ENCODE results near the gene RAB25. TPM values are rescaled to one million over a fixed set of nuclear protein-coding genes. Genes with fewer than 3 reads are reported as not detected.

The RAB25 gene
- total RNA-seq, 4 donors from 2014 or later: not detected

- Histone ChIP-seq H3K36me3 (no peaks in the 10 kb centered on the region), H3K4me1 (peaks cover 0 to 37% (median 12%) of the 10 kb centered on the region in 4 donors), H3K4me3 (no peak overlapping the region), H3K9me3 (no peaks in the 10 kb centered on the region), H3K27ac (peak overlapping the region in 1 of 4 donors; percentile 18), H3K27me3 (no peaks in the 10 kb centered on the region)
- 36 to 51% methylated on average over 4 of the region's 4 CpGs for WGBS, 2 donors
- TF ChIP-seq EP300 (IDR thresholded peaks at IDR 0.05) (no peak), POLR2A (IDR thresholded peaks at IDR 0.05) (no peak)
- TF ChIP-seq, protein P1, sequence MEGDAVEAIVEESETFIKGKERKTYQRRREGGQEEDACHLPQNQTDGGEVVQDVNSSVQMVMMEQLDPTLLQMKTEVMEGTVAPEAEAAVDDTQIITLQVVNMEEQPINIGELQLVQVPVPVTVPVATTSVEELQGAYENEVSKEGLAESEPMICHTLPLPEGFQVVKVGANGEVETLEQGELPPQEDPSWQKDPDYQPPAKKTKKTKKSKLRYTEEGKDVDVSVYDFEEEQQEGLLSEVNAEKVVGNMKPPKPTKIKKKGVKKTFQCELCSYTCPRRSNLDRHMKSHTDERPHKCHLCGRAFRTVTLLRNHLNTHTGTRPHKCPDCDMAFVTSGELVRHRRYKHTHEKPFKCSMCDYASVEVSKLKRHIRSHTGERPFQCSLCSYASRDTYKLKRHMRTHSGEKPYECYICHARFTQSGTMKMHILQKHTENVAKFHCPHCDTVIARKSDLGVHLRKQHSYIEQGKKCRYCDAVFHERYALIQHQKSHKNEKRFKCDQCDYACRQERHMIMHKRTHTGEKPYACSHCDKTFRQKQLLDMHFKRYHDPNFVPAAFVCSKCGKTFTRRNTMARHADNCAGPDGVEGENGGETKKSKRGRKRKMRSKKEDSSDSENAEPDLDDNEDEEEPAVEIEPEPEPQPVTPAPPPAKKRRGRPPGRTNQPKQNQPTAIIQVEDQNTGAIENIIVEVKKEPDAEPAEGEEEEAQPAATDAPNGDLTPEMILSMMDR (IDR thresholded peaks at IDR 0.05): no peak
- no peak for DNase-seq (ENCODE audit: low spot score in 2 of 2)
These were observed 19.9 kb downstream of the RAB25 start for GRCh38 chr1:156080863-156081179.

DNA sequence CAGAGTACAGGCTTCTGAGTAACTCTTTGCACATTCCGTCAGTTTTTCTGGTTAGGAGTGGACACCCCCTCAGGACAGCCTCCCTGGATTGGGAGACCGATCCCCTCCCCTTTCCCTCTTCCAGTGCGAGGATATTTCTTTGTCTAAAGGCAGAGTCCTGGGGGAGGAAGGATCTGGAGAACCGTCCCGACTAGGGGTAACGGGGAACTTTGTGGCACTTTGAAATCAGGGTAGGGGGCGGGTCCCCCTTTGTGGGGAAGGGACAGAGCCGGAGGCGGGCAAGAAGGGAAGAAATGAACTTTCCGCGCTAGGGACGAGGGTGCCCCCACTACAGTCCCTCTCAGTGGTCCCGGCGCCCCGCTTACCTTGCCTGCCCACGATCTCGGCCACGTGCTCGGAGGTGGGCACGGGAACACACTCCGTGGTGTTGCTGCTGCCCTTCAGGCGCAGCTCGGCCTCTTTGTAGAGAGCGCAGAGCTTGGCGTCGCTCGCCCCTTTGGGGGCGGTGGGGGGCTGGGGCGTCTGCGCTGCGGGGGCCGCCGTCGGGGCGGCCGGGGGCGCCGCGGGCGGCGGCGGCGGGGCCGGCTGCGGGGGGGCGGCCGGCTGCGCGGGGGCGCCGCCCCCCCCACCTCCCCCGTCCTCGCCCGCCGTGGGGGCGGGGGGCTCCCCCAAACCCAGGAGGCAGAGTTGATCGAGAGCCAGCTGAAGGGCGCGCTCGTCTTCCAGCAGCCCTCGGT, 20.4 kb downstream of the RAB25 start:
- whole genome bisulfite sequencing, 2 donors: 7% methylated on average over 28 of the region's 61 CpGs
- no peak for DNase-seq (ENCODE audit: low spot score in 2 of 2)
- no peaks in the 10 kb centered on the region for H3K36me3 ChIP-seq
- H3K9me3 ChIP-seq: no peaks in the 10 kb centered on the region
- H3K4me1 ChIP-seq: peaks cover 0 to 36% (median 11%) of the 10 kb centered on the region in 4 donors
- H3K27me3 ChIP-seq: no peaks in the 10 kb centered on the region
- H3K4me3 ChIP-seq: peak overlapping the region; percentile 69 to 95 (median 85)
- peak overlapping the region in 2 of 4 donors; percentile 18 to 81 for H3K27ac ChIP-seq
- TF ChIP-seq EP300 (IDR thresholded peaks at IDR 0.05) (no peak), POLR2A (IDR thresholded peaks at IDR 0.05) (no peak)
- TF ChIP-seq, protein P1 (IDR thresholded peaks at IDR 0.05): no peak

DNA sequence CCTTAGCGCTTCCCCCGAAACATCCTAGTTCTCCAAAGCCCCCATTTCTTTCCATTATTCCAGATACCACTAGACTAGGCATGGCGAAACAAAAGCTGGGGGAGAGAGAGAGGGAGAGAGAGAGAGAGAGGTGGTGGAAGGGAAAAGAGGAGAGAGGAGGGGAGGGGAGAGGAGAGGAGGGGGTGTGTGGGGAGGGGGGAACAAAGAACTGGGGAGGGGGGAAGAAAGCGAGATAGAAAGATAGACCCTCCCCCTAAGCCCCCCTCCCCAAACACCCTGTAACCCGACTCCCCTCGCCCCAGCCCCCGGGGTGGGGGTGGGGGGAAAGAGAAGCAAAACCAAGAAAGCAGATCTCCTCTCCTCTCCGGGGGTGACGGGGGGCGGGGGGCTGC, 21.0 kb downstream of the RAB25 start:
- Histone ChIP-seq H3K27ac (peak overlapping the region in 3 of 4 donors; percentile 68 to 81 (median 79)), H3K36me3 (no peaks in the 10 kb centered on the region), H3K4me1 (peaks cover 0 to 37% (median 11%) of the 10 kb centered on the region in 4 donors), H3K27me3 (no peaks in the 10 kb centered on the region), H3K4me3 (peak overlapping the region; percentile 69 to 95 (median 85)), H3K9me3 (no peaks in the 10 kb centered on the region)
- WGBS, 2 donors: 0 to 2% methylated on average over 8 to 9 of the region's 10 CpGs
- no peak for DNase-seq (ENCODE audit: low spot score in 2 of 2)
- TF ChIP-seq POLR2A (IDR thresholded peaks at IDR 0.05) (no peak), EP300 (IDR thresholded peaks at IDR 0.05) (no peak)
- TF ChIP-seq, protein P1 (IDR thresholded peaks at IDR 0.05): no peak

DNA sequence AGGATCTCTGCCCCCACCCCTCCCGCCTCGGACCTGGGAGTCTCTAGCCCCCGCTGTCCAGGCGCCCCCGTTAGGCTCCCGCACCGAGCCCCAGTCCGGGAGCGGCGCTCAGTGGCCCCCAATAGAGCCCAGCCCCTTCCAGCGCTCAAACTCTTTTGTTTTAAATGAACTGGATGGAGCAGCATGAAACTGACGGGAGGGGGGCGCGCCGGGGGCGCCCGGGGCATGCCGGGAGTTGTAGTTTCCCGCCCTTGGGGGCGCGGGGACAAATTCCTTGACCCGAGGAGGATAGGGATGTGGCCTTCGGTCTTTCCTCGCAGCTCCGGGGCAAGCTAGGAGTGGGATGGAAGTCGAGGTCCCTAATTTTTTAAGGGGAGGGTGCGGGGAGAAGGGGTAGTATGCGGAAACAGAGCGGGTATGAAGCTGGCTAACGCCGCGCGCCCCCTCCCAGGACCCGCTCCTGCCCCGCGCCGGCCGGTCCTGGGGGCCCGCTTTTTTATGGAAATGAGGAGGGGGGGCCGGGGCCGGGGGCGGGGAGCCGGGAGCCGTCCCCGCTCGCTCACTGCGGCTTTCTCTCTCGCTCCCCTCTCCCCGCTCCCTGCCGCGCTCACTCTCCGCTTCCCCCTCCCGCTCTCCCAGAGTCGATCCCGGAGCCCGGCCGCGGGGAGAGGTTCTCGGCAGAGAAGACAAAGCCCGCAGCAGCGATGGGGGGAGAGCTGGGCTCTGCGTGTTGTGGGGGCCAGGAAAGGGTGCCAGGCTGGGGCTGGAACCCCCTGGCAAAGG, 21.5 kb downstream of the RAB25 start, which contains the start of gene MEX3A:
TSS of gene MEX3A (minus strand) at position 157 of the 783 bp plus-strand sequence. CDS start 467 bp downstream, outside the sequence.
- Histone ChIP-seq H3K4me1 (peaks cover 0 to 37% (median 11%) of the 10 kb centered on the region in 4 donors), H3K27me3 (no peaks in the 10 kb centered on the region), H3K36me3 (no peaks in the 10 kb centered on the region), H3K9me3 (no peaks in the 10 kb centered on the region), H3K27ac (peak within 1 kb of the TSS; percentile 38 to 81 (median 74)), H3K4me3 (peak within 1 kb of the TSS; percentile 69 to 95 (median 85))
- peak in 1 of 2 donors; percentile 58 for TF ChIP-seq EP300 (IDR thresholded peaks at IDR 0.05)
- TF ChIP-seq, protein P1 (IDR thresholded peaks at IDR 0.05): peak in 1 of 5 experiments; percentile 25
- TF ChIP-seq POLR2A (IDR thresholded peaks at IDR 0.05): no peak
- WGBS, 2 donors: 1% methylated on average over 23 to 61 of the region's 62 CpGs
- DNase-seq (ENCODE audit: low spot score in 2 of 2): peak in 1 of 2 donors; percentile 61

Data from tibial nerve (tissue), 4 donors.